HG03097 (cell line): ENCODE measurements around the gene NRP1.

Source experiments
- ATAC-seq: cut with Tn5 transposase; IDR thresholded peaks from one replicate; pipeline ENCODE4 v1.9.1; 2021; ENCODE audit not compliant: unreplicated experiment, low FRiP score

The NRP1 gene

GRCh38 chr10:33136781-33137180 is 197.7 kb downstream of the NRP1 start:
- ATAC-seq = no peak

GRCh38 chr10:33136271-33136670 is 198.2 kb downstream of the NRP1 start:
- ATAC-seq = peak; percentile 50

GRCh38 chr10:33134011-33134751 is 200.3 kb downstream of the NRP1 start:
- ATAC-seq = peak; percentile 63

GRCh38 chr10:33133557-33133956 is 200.9 kb downstream of the NRP1 start:
- ATAC-seq = no peak

GRCh38 chr10:33132626-33133025 is 201.8 kb downstream of the NRP1 start:
- no peak for ATAC-seq

- no peak for ATAC-seq
These were observed 204.5 kb downstream of the NRP1 start for GRCh38 chr10:33129996-33130386.

- no peak for ATAC-seq
These were observed 205.1 kb downstream of the NRP1 start for GRCh38 chr10:33129141-33129995.

- ATAC-seq = no peak
These were observed 206.8 kb downstream of the NRP1 start for GRCh38 chr10:33127622-33128021.
